ENCODE measurements around the gene TSSC4. TPM values are rescaled to one million over a fixed set of nuclear protein-coding genes. Genes with fewer than 3 reads are reported as not detected.

TSSC4 gene
- total RNA-seq, 2 donors from 2014 or later: 26.7 to 40.3 TPM

GRCh38 chr11:2387266-2387987 lies 13.1 kb upstream of the TSSC4 start:
- DNase-seq (ENCODE audit: low spot score): no peak
- H3K4me3 ChIP-seq: no peak overlapping the region
- peaks cover 0 to 99% of the 10 kb centered on the region in 2 donors for H3K4me1 ChIP-seq
- H3K27ac ChIP-seq: peak overlapping the region; percentile 68 to 100
- peaks cover 14% of the 10 kb centered on the region for H3K36me3 ChIP-seq
- no peaks in the 10 kb centered on the region for H3K9me3 ChIP-seq
- no peak for TF ChIP-seq CTCF (IDR thresholded peaks at IDR 0.05)
- H3K27me3 ChIP-seq: no peaks in the 10 kb centered on the region

GRCh38 chr11:2388431-2389376 lies 11.8 kb upstream of the TSSC4 start:
- Histone ChIP-seq H3K9me3 (no peaks in the 10 kb centered on the region), H3K4me1 (peaks cover 0 to 97% of the 10 kb centered on the region in 2 donors), H3K27ac (peak overlapping the region; percentile 66 to 100), H3K36me3 (peaks cover 27% of the 10 kb centered on the region), H3K4me3 (no peak overlapping the region), H3K27me3 (no peaks in the 10 kb centered on the region)
- TF ChIP-seq CTCF (IDR thresholded peaks at IDR 0.05): no peak
- DNase-seq (ENCODE audit: low spot score): no peak

GRCh38 chr11:2389377-2390026 lies 11.0 kb upstream of the TSSC4 start:
- no peak for TF ChIP-seq CTCF (IDR thresholded peaks at IDR 0.05)
- Histone ChIP-seq H3K4me1 (peaks cover 0 to 89% of the 10 kb centered on the region in 2 donors), H3K27me3 (no peaks in the 10 kb centered on the region), H3K36me3 (peaks cover 35% of the 10 kb centered on the region), H3K4me3 (no peak overlapping the region), H3K9me3 (no peaks in the 10 kb centered on the region), H3K27ac (peak overlapping the region; percentile 66 to 100)
- no peak for DNase-seq (ENCODE audit: low spot score)

- Histone ChIP-seq H3K4me1 (peaks cover 0 to 82% of the 10 kb centered on the region in 2 donors), H3K27me3 (no peaks in the 10 kb centered on the region), H3K36me3 (peaks cover 42% of the 10 kb centered on the region), H3K9me3 (no peaks in the 10 kb centered on the region), H3K4me3 (no peak overlapping the region), H3K27ac (peak overlapping the region; percentile 66 to 100)
- DNase-seq (ENCODE audit: low spot score): no peak
- TF ChIP-seq CTCF (IDR thresholded peaks at IDR 0.05): no peak
Measured at GRCh38 chr11:2390091-2390724, 10.3 kb upstream of the TSSC4 start.

GRCh38 chr11:2390725-2391151 lies 9.8 kb upstream of the TSSC4 start:
- DNase-seq (ENCODE audit: low spot score): no peak
- peaks cover 47% of the 10 kb centered on the region for H3K36me3 ChIP-seq
- no peak overlapping the region for H3K4me3 ChIP-seq
- no peaks in the 10 kb centered on the region for H3K27me3 ChIP-seq
- TF ChIP-seq CTCF (IDR thresholded peaks at IDR 0.05): no peak
- peaks cover 0 to 76% of the 10 kb centered on the region in 2 donors for H3K4me1 ChIP-seq
- H3K9me3 ChIP-seq: no peaks in the 10 kb centered on the region
- H3K27ac ChIP-seq: peak overlapping the region; percentile 66 to 100
